ENCODE data around the gene RAC3. TPM values are rescaled to one million over a fixed set of nuclear protein-coding genes. Genes with fewer than 3 reads are reported as not detected.

RAC3 gene
- total RNA-seq, 1 experiment from 2014 or later = 120 TPM

GRCh38 chr17:82013341-82013740 is 18.1 kb upstream of the RAC3 start (continued):
- TF ChIP-seq FOSL1 (IDR thresholded peaks at IDR 0.05; ENCODE audit: low read depth) (no peak), SRF (IDR thresholded peaks at IDR 0.05; ENCODE audit: low read depth) (no peak), EZH2phosphoT487 (IDR thresholded peaks at IDR 0.05; ENCODE audit: borderline replicate concordance) (no peak), POLR2AphosphoS5 (IDR thresholded peaks at IDR 0.05; ENCODE audit: low read depth, low read length) (no peak)

GRCh38 chr17:82013772-82014321 is 17.6 kb upstream of the RAC3 start:
- ATAC-seq (no peak), DNase-seq (ENCODE audit: low read depth, low spot score) (no peak)
- H3K79me2 ChIP-seq (ENCODE audit: insufficient read depth, low read length) = no peaks in the 10 kb centered on the region
- no peak overlapping the region for H3K9ac ChIP-seq (ENCODE audit: low read length)
- RAD21 ChIA-PET (ENCODE audit: low non-redundant PET in 1 of 2, low total read pairs in 2 of 2, uncharacterized antibody in 2 of 2, unreplicated experiment in 2 of 2) = no interaction called here
- no peaks in the 10 kb centered on the region for H3K9me2 ChIP-seq (ENCODE audit: insufficient read depth)
- no TSS peak for BruUV-seq (replicated peaks)
- intact Hi-C loops (cut with micrococcal nuclease) = no loop called here
- peaks cover 0 to 9% of the 10 kb centered on the region in 2 experiments; a peak in 1 of 4 replicates for H3K36me3 ChIP-seq (ENCODE audit: control insufficient read depth in 1 of 2, insufficient read depth in 2 of 2, low read length in 2 of 2)
- H3K27me3 ChIP-seq (ENCODE audit: insufficient read depth, low read length) = no peaks in the 10 kb centered on the region
- no peaks in the 10 kb centered on the region for H4K20me1 ChIP-seq (ENCODE audit: insufficient read depth)
- TF ChIP-seq POLR2AphosphoS5 (IDR thresholded peaks at IDR 0.05; ENCODE audit: low read depth, low read length) = no peak
- TF ChIP-seq JUND (IDR thresholded peaks at IDR 0.05) = no peak
- TF ChIP-seq MAX (IDR thresholded peaks at IDR 0.05) = no peak
- no peak for TF ChIP-seq ELF1 (IDR thresholded peaks at IDR 0.05; ENCODE audit: borderline replicate concordance, low read depth)
- no peak for TF ChIP-seq TCF7L2 (IDR thresholded peaks at IDR 0.05; ENCODE audit: borderline replicate concordance, extremely low read depth, insufficient read depth, insufficient read length)
- TF ChIP-seq CEBPB (IDR thresholded peaks at IDR 0.05; ENCODE audit: low read depth) = no peak
- TF ChIP-seq EZH2phosphoT487 (IDR thresholded peaks at IDR 0.05; ENCODE audit: borderline replicate concordance) = no peak
- no peak for TF ChIP-seq ZFX (IDR thresholded peaks at IDR 0.05)
- TF ChIP-seq POLR2A (IDR thresholded peaks at IDR 0.05; ENCODE audit: borderline replicate concordance, extremely low read depth, insufficient read depth, insufficient read length) = no peak
- no peak for TF ChIP-seq SP1 (IDR thresholded peaks at IDR 0.05; ENCODE audit: low read depth)
- TF ChIP-seq EZH2 (IDR thresholded peaks at IDR 0.05) = no peak
- no peak overlapping the region for H3K4me2 ChIP-seq (ENCODE audit: low read length)
- POLR2A ChIA-PET = no interaction called here
- peaks cover 6 to 7% of the 10 kb centered on the region in 2 experiments; a peak in 2 of 4 replicates for H3K4me1 ChIP-seq (ENCODE audit: control insufficient read depth in 1 of 2, insufficient read depth in 2 of 2, low read length in 2 of 2)
- CTCF ChIA-PET = interaction anchor here (1.1 to 1.4 kb wide), 2 partner anchors 9 to 54 kb away, joined by 3 read pairs; partner anchors contain the start of genes CENPX and LRRC45
- H2AFZ ChIP-seq (ENCODE audit: low read depth, low read length, poor library complexity, severe bottlenecking) = no peak overlapping the region
- H3K4me3 ChIP-seq (replicated peaks in 1 of 2; ENCODE audit: low read depth in 1 of 2, low read length in 2 of 2) = no peak overlapping the region
- no peaks in the 10 kb centered on the region for H3K9me3 ChIP-seq (ENCODE audit: control insufficient read depth in 1 of 2, insufficient read depth in 1 of 2, low read depth in 1 of 2, low read length in 2 of 2)
- H3K27ac ChIP-seq (ENCODE audit: low read depth, low read length) = no peak overlapping the region; the same call in 1 of the 2 replicates
